Spleen (tissue), 11 donors: ENCODE data around the gene PRSS23. TPM values are rescaled to one million over a fixed set of nuclear protein-coding genes. Genes with fewer than 3 reads are reported as not detected.
"Not testable (repeated sequence)": the region's sequence is repeated elsewhere in the genome, so short reads cannot be mapped to it uniquely, and the experiment has no call there.

ENCODE experiments used
- DNase-seq: peaks from one replicate; pipeline ENCODE4 v3.0.0-alpha.2; 2020
- H3K27ac ChIP-seq, 8 donors: fragments of 200-600 bp; sonication (generic) in 7 of 8; 1 replicate in 4 of 8; 2 replicates in 4 of 8; pipeline versions ENCODE4 v1.5.0 to v1.8.0; 2016 to 2021; ENCODE audit warnings: inconsistent platforms in 4 of 8, mild to moderate bottlenecking in 4 of 8, moderate library complexity in 1 of 8
- H3K27me3 ChIP-seq, 7 donors: fragments of 200-600 bp; sonication (generic) in 6 of 7; replicated peaks in 1 of 7; 1 replicate in 4 of 7; 2 replicates in 3 of 7; pipeline versions ENCODE4 v1.5.0 to v1.8.0; 2016 to 2021; ENCODE audit warnings: inconsistent platforms in 3 of 7, mild to moderate bottlenecking in 1 of 7
- H3K36me3 ChIP-seq, 6 donors: fragments of 200-600 bp; sonication (generic) in 5 of 6; 1 replicate in 4 of 6; 2 replicates in 2 of 6; pipeline versions ENCODE4 v1.5.0 to v1.8.0; 2016 to 2021; ENCODE audit warnings: inconsistent platforms in 2 of 6
- H3K4me1 ChIP-seq, 6 donors: fragments of 200-600 bp; sonication (generic) in 5 of 6; 1 replicate in 3 of 6; 2 replicates in 3 of 6; pipeline versions ENCODE4 v1.5.0 to v1.8.0; 2016 to 2021; ENCODE audit warnings: inconsistent platforms in 3 of 6
- H3K4me3 ChIP-seq, 8 donors: fragments of 200-600 bp; sonication (generic) in 7 of 8; 1 replicate in 4 of 8; 2 replicates in 4 of 8; pipeline versions ENCODE4 v1.5.0 to v1.8.0; 2016 to 2021; ENCODE audit warnings: inconsistent platforms in 4 of 8, mild to moderate bottlenecking in 4 of 8, moderate library complexity in 2 of 8
- H3K9me3 ChIP-seq, 8 donors: fragments of 200-600 bp; sonication (generic) in 7 of 8; 1 replicate in 4 of 8; 2 replicates in 4 of 8; pipeline versions ENCODE4 v1.5.0 to v1.8.0; 2016 to 2021; ENCODE audit warnings: inconsistent platforms in 4 of 8
- CTCF ChIP-seq, 11 experiments: fragments of 200-600 bp in 7 of 11; fragments of 450-650 bp in 4 of 11; sonication (generic) in 4 of 11; IDR thresholded peaks in 8 of 11; conservative IDR thresholded peaks in 3 of 11; 1 replicate in 7 of 11; 2 replicates in 4 of 11; pipeline versions ENCODE4 v1.4.0 to v1.8.0; 2016 to 2021; ENCODE audit warnings: antibody characterized with exemption in 11 of 11, inconsistent platforms in 4 of 11, mild to moderate bottlenecking in 1 of 11
- POLR2A ChIP-seq, 3 donors: fragments of 450-650 bp; IDR thresholded peaks; one replicate each; pipeline ENCODE4 v1.5.1; 2017; ENCODE audit warnings: antibody characterized with exemption in 3 of 3, mild to moderate bottlenecking in 1 of 3
- POLR2AphosphoS5 ChIP-seq, 3 donors: sonication (generic); formaldehyde crosslinking; IDR thresholded peaks; one replicate each; pipeline ENCODE4 v1.5.1; 2017; ENCODE audit warnings: antibody characterized with exemption in 3 of 3
- WGBS, 5 donors: extraction: QIAGEN DNeasy Blood & Tissue Kit in 3 of 5; methylation state at CpG; one replicate each; pipeline versions ENCODE4 v1.1.5 to v1.1.7; 2013 to 2018; 5-methylcytosine and 5-hydroxymethylcytosine counted together
- intact Hi-C: fragments of 100-400 bp; cut with DNase I; formaldehyde crosslinking; loops from one replicate; pipeline ENCODE4 v1.15.0; 2023; ENCODE audit warnings: low total_unique reads
- polyA plus RNA-seq, 3 donors: library from polyadenylated mRNA; stranded (reverse); fragments of 200-250 nt; gene quantifications; one replicate each; pipeline ENCODE4 v1.2.1, GENCODE V29; 2013
- total RNA-seq, 7 donors: library from RNA; depleted of rRNA in 3 of 7; stranded (reverse); fragments of >200 nt in 3 of 7; fragmentation: NEBNext Ultra II Directional in 4 of 7; extraction: Animal tissue kit (Norgen Biotek cat#: 25700) in 4 of 7; gene quantifications; one replicate each; pipeline versions ENCODE4 v1.1.0 to v1.2.1, GENCODE V29; 2016 to 2021
- donor health status: healthy with polysubstance abuse.
- donor health status: DM: no; HTN: no; CAD: no; lungs with moderate emphysema.
- donor health status: DM: no; HTN: no; CAD: no.
- donor health status: Bipolar disorder and iron deficiency.
- donor health status: healthy.
- donor health status: DM: no; HTN: no; CAD: no.
- donor health status: DM: yes; HTN: yes; CAD: no.

Gene PRSS23
- total and polyA plus RNA-seq, 10 donors: 1.5 to 28.0 (median 12.1) TPM

DNA sequence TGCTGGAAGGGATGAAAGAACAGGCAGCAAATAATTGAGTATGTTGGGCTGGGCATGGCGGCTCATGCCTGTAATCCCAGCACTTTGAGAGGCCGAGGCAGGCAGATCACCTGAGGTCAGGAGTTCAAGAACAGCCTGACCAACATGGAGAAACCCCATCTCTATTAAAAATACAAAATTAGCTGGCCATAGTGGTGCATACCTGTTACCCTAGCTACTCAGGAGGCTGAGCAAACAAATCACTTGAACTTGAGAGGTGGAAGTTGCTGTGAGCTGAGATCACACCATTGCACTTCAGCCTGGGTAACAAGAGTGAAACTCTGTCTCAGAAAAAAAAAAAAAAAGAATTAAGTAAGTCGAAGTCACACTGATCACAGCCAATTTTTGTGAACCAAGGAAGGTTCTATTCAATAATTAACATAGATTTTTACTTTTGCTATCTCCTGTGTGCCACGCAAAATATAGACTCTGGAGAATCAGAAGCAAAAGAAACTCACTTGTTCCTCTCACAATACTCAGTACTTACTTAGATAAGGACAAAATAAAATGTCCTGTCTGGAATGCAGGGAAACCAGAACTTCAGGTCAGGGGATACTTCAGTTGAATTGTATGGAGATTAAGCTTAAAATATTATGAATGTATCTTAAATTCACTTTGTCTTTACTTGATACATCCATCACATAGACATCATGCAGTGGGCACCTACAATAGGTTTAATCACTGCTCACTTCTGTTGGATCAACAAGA lies 44.6 kb downstream of the PRSS23 start:
- 85 to 89% (median 88%) methylated on average over 4 of the region's 4 CpGs for WGBS, 5 donors
- H3K27me3 ChIP-seq, H3K36me3 ChIP-seq, H3K4me1 ChIP-seq, DNase-seq, H3K4me3 ChIP-seq, H3K27ac ChIP-seq, intact Hi-C loops: not testable (repeated sequence)
- H3K9me3 ChIP-seq: peaks cover 0 to 12% (median 7%) of the 10 kb centered on the region in 8 donors

DNA sequence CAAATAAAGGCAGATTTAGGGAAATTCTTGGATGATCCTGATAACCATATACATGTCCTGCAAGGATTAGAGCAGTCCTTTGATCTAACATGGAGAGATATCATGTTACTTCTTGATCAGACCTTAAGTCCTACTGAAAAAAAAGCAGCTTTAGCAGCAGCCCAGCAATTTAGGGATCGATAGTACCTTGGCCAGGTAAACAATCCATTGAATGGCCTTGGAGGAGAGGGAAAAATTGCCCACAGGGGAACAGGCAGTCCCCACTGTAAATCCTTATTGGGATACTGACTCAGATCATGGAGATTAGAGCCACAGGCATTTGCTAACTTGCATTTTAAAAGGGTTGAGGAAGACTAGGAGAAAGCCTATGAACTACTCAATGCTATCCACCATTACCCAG lies 47.8 kb downstream of the PRSS23 start:
- Histone ChIP-seq H3K9me3 (peaks cover 0 to under 1% (median 0%) of the 10 kb centered on the region in 8 donors), H3K27ac (no peak overlapping the region), H3K36me3 (no peaks in the 10 kb centered on the region), H3K4me1 (no peaks in the 10 kb centered on the region), H3K27me3 (no peaks in the 10 kb centered on the region), H3K4me3 (no peak overlapping the region)
- intact Hi-C loops: no loop called here
- TF ChIP-seq POLR2A (IDR thresholded peaks at IDR 0.05) (no peak), POLR2AphosphoS5 (IDR thresholded peaks at IDR 0.05) (no peak), CTCF (IDR thresholded peaks at IDR 0.05 in 8 of 11, conservative IDR thresholded peaks at IDR 0.05 in 3 of 11) (no peak)
- no peak for DNase-seq
- 73 to 89% (median 85%) methylated on average over 1 of the region's 1 CpG for whole genome bisulfite sequencing, 5 donors

- Histone ChIP-seq H3K4me1 (no peaks in the 10 kb centered on the region), H3K27me3 (no peaks in the 10 kb centered on the region), H3K27ac (no peak overlapping the region), H3K9me3 (no peaks in the 10 kb centered on the region), H3K36me3 (no peaks in the 10 kb centered on the region), H3K4me3 (no peak overlapping the region)
- intact Hi-C loops: no loop called here
- no peak for DNase-seq
- WGBS, 5 donors: 76 to 98% (median 91%) methylated on average over 2 of the region's 2 CpGs
- no peak for TF ChIP-seq POLR2AphosphoS5 (IDR thresholded peaks at IDR 0.05)
- TF ChIP-seq CTCF (IDR thresholded peaks at IDR 0.05 in 8 of 11, conservative IDR thresholded peaks at IDR 0.05 in 3 of 11): no peak
- no peak for TF ChIP-seq POLR2A (IDR thresholded peaks at IDR 0.05)
These were observed 49.3 kb downstream of the PRSS23 start for GRCh38 chr11:86849679-86850078.

Other genes starting within 250 kb of the PRSS23 start
- gene ME3, start 127.9 kb upstream of the PRSS23 start, total RNA-seq: 10 to 100 TPM; 13.9 to 25.9 (median 21.0) TPM
- gene ME3, start 127.9 kb upstream of the PRSS23 start, polyA plus RNA-seq: 10 to 100 TPM in 2 of 3 donors, 1 to 10 TPM in 1; 6.4 to 15.2 (median 13.9) TPM
- 10 to 100 TPM; 13.2 to 46.7 (median 36.1) TPM for gene FZD4, start 154.9 kb downstream of the PRSS23 start, total RNA-seq
- gene FZD4, start 154.9 kb downstream of the PRSS23 start, polyA plus RNA-seq: 1 to 10 TPM; 3.0 to 9.4 (median 5.0) TPM
- 10 to 100 TPM; 18.5 to 31.7 (median 22.9) TPM for gene TMEM135, start 237.4 kb downstream of the PRSS23 start, total RNA-seq
- gene TMEM135, start 237.4 kb downstream of the PRSS23 start, polyA plus RNA-seq: 1 to 10 TPM; 3.5 to 4.1 (median 3.6) TPM